DOHH2 (cell line): ENCODE results near the gene RASAL1.

ENCODE experiments used
- EZH2phosphoT487 ChIP-seq: fragments of 200-600 bp; sonication (generic); IDR thresholded peaks from 2 replicates; pipeline ENCODE4 v1.6.1; 2017; ENCODE audit warnings: borderline replicate concordance, mild to moderate bottlenecking, antibody characterized with exemption, low read length, moderate library complexity, mixed read lengths
- TF ChIP-seq, protein P1 (sequence below): fragments of 200-600 bp; sonication (generic); IDR thresholded peaks from one replicate; pipeline ENCODE4 v1.5.1; 2014; ENCODE audit warnings: antibody characterized with exemption, mild to moderate bottlenecking, low read depth, low read length; ENCODE audit not compliant: poor library complexity, severe bottlenecking

DNA sequence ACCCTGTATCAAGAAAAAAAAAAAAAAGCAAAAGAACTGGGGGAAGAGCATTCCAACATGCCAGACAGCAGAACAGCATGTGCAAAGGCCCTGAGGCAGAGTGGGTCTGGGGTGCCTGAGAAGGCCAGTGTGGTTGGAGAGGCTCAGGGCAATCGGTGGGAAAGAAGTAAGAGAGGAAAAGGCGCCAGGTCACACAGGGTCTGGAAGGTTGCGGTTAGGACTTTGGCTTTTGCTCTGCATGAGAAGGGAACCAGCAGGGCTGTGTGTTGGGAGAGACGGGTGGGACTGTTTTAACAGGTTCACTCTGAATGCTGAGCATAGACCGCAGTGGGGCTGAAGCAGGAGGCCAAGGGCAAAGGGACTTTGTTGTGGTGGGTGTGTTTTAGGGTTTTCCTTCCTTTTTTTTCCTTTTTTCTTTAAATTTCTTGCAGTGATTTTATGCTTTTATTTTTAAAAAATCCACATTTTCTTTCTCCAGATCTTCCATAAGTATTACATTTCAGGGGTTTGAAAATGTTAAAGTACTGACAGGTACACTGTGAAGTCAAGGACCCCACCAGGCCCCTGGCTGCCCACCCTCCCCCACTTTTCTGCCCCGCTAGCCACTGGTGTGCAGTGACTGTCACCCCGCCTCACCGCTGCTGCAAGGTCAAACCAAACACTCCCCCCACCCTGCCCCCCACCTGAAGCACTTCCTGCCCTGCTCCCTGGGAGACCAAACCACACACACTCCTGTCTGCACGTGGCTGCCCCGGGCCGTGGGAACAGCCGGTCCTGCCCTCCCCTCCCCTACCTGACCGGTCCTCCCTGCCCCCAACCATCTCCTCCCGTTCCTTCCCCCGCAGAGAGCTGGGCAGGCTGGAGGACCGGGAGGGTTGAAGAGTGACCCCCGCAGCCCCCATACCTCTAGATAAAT lies 49.1 kb downstream of the RASAL1 start:
- TF ChIP-seq, protein P1, sequence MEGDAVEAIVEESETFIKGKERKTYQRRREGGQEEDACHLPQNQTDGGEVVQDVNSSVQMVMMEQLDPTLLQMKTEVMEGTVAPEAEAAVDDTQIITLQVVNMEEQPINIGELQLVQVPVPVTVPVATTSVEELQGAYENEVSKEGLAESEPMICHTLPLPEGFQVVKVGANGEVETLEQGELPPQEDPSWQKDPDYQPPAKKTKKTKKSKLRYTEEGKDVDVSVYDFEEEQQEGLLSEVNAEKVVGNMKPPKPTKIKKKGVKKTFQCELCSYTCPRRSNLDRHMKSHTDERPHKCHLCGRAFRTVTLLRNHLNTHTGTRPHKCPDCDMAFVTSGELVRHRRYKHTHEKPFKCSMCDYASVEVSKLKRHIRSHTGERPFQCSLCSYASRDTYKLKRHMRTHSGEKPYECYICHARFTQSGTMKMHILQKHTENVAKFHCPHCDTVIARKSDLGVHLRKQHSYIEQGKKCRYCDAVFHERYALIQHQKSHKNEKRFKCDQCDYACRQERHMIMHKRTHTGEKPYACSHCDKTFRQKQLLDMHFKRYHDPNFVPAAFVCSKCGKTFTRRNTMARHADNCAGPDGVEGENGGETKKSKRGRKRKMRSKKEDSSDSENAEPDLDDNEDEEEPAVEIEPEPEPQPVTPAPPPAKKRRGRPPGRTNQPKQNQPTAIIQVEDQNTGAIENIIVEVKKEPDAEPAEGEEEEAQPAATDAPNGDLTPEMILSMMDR = no peak
- no peak for TF ChIP-seq EZH2phosphoT487
